ENCODE results near the gene CSNK1A1L.
A peak's percentile ranks its signal among the peaks of the same experiment; 100 is the strongest.
"Not testable (repeated sequence)": the region's sequence is repeated elsewhere in the genome, so short reads cannot be mapped to it uniquely, and the experiment has no call there.

The CSNK1A1L gene

DNA sequence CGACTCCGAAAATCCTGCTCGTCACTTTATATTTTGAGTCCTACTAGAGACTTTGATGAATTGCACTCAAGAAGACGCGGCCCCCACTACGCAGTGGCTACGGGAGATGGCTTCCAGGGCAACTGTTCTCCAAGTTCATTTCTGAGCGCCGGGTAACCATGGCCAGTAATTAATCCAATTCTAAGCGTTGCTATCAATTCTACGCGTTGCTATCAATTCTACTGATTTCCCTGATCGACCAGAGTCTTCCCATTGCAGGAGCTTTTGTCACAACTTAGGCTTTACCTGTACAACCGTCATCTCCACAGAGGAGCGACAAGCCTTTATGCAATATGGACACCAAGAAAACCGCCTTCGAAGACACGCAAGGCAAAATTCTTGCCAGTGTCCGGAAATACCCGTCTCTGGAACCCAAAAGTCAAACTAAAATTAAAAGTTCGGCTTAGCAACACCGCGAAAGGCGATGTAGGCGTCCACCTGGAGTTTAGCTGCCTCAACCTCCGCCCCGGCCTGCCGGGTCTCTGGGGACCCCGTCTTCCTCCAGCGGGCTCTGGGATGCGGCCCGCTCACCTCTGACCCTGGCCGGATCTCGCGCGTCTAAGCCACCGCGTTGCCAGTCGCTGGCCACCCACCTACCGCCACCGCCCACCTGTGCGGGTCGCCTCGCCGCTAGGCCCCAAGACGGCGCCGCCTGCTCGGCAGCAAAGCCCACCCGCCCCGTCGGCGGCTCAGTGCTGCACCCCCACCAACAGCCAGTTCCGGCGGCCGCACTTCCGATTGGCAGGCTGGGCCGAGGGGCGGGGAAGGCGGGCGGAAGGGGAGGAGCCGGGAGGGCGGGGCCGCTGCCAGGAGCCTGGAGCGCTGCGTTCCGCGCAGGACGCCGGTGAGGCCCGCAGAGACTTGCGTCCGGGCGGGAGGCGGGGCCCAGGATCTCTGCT, 46.3 kb downstream of the CSNK1A1L start, which contains the start of gene SUPT20H:
Gene SUPT20H (minus strand): TSS at position 779 of the 938 bp plus-strand sequence. CDS start 8,198 bp downstream, outside the sequence.
- peak within 1 kb of the TSS; percentile 99 to 100 (median 99) for H3K27ac Mint-ChIP-seq
- H3K36me3 Mint-ChIP-seq (ENCODE audit: low read depth) = peaks cover 38% of the 10 kb centered on the region
- no peak for TF ChIP-seq CTCF (IDR thresholded peaks at IDR 0.05; ENCODE audit: unreplicated experiment in 3 of 3)

DNA sequence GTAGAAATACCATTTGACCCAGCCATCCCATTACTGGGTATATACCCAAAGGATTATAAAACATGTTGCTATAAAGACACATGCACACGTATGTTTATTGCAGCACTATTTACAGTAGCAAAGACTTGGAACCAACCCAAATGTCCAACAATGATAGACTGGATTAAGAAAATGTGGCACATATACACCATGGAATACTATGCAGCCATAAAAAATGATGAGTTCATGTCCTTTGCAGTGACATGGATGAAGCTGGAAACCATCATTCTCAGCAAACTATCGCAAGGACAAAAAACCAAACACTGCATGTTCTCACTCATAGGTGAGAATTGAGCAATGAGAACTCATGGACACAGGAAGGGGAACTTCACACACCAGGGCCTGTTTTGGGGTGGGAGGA, 49.2 kb downstream of the CSNK1A1L start:
- H3K36me3 Mint-ChIP-seq (ENCODE audit: low read depth) = peaks cover 66% of the 10 kb centered on the region
- peak overlapping the region; percentile 13 to 49 (median 38) for H3K4me3 Mint-ChIP-seq
- H3K27ac Mint-ChIP-seq; H3K27me3 Mint-ChIP-seq (ENCODE audit: low read depth): not testable (repeated sequence)
- H3K4me1 Mint-ChIP-seq = peaks cover 19% of the 10 kb centered on the region
- H3K9me3 Mint-ChIP-seq = peaks cover 16% of the 10 kb centered on the region

More for the DNA sequence above, 46.3 kb downstream of the CSNK1A1L start, which contains the start of gene SUPT20H:
- H3K9me3 Mint-ChIP-seq = peaks cover 3% of the 10 kb centered on the region
- no peaks in the 10 kb centered on the region for H3K27me3 Mint-ChIP-seq (ENCODE audit: low read depth)
- H3K4me1 Mint-ChIP-seq = peaks cover 12% of the 10 kb centered on the region
- H3K4me3 Mint-ChIP-seq = peak within 1 kb of the TSS; percentile 95 to 98 (median 95)

Data from nephron (organoid).